Measurements from ENCODE around the gene STAC2. TPM values are rescaled to one million over a fixed set of nuclear protein-coding genes. Genes with fewer than 3 reads are reported as not detected.
A peak's percentile ranks its signal among the peaks of the same experiment; 100 is the strongest.

STAC2 gene
- polyA plus RNA-seq, 1 of the 3 experiments (the other 2 are of a cell fraction): 0.07 TPM

DNA sequence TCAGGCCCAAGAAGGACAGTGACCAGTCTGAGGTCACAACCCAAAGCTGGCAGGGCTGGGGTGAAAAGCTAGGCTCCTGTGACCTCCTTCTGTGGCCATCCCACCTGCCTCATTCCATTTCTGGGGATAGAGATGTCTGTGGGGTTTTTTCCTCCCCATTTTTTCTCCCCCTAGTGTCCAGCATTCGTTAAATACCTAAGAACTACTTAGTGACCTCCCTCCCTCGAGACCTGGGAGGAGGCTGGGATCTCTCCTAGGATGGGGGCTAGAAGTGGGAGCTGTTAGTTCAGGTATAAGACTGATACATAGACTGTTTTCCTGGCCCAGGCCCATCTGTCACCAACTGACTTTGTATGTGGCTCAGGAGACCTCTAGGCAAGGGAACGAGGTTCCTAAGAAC, 20.5 kb upstream of the STAC2 start:
- no peaks in the 10 kb centered on the region for H3K9me2 ChIP-seq
- no peaks in the 10 kb centered on the region for H3K9me3 ChIP-seq
- H3F3A ChIP-seq (replicated peaks; ENCODE audit: insufficient read depth): no peaks in the 10 kb centered on the region
- WGBS (ENCODE audit: low lambda C conversion rate): 68% methylated on average over 3 of the region's 3 CpGs
- H3K27me3 ChIP-seq (ENCODE audit: insufficient read depth): no peaks in the 10 kb centered on the region
- no peak overlapping the region for H3K27ac ChIP-seq (ENCODE audit: low read depth in 2 of 2, low read length in 1 of 2)
- H3K36me3 ChIP-seq (replicated peaks in 1 of 2; ENCODE audit: control insufficient read depth in 1 of 2, insufficient read depth in 2 of 2, low read length in 1 of 2): no peaks in the 10 kb centered on the region
- no peak overlapping the region for H2AFZ ChIP-seq (ENCODE audit: low read depth)
- no peak for DNase-seq
- no peak for TF ChIP-seq TCF12 (IDR thresholded peaks at IDR 0.05)
- TF ChIP-seq, protein P1, sequence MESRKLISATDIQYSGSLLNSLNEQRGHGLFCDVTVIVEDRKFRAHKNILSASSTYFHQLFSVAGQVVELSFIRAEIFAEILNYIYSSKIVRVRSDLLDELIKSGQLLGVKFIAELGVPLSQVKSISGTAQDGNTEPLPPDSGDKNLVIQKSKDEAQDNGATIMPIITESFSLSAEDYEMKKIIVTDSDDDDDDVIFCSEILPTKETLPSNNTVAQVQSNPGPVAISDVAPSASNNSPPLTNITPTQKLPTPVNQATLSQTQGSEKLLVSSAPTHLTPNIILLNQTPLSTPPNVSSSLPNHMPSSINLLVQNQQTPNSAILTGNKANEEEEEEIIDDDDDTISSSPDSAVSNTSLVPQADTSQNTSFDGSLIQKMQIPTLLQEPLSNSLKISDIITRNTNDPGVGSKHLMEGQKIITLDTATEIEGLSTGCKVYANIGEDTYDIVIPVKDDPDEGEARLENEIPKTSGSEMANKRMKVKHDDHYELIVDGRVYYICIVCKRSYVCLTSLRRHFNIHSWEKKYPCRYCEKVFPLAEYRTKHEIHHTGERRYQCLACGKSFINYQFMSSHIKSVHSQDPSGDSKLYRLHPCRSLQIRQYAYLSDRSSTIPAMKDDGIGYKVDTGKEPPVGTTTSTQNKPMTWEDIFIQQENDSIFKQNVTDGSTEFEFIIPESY (IDR thresholded peaks at IDR 0.05; ENCODE audit: borderline replicate concordance, low read depth): no peak
- no peak for TF ChIP-seq JUND (IDR thresholded peaks at IDR 0.05)
- TF ChIP-seq EP300 (IDR thresholded peaks at IDR 0.05; ENCODE audit: borderline replicate concordance in 1 of 2, low read depth in 1 of 2, low read length in 1 of 2): no peak
- no peak for TF ChIP-seq FOSL2 (IDR thresholded peaks at IDR 0.05; ENCODE audit: borderline replicate concordance, low read depth)
- no peak for TF ChIP-seq RCOR1 (IDR thresholded peaks at IDR 0.05; ENCODE audit: low read length)
- H3K4me3 ChIP-seq (ENCODE audit: low read depth in 2 of 2, low read length in 1 of 2): no peak overlapping the region
- no peak overlapping the region for H3K4me2 ChIP-seq
- H3K4me1 ChIP-seq (ENCODE audit: control insufficient read depth in 1 of 2, insufficient read depth in 2 of 2, low read depth in 1 of 2, low read length in 1 of 2): peaks cover 0 to 2% of the 10 kb centered on the region in 2 experiments; a peak in 1 of 4 replicates
- ChIA-PET POLR2A (interaction anchor here (0.6 to 2.4 kb wide), 4 partner anchors 14 to 103 kb away, joined by 3 to 19 read pairs (median 4); partner anchors contain the start of gene RPL19), CTCF (interaction anchor here (0.8 to 22.6 kb wide), 9 partner anchors 9 to 264 kb away, joined by 3 to 781 read pairs (median 22); partner anchors contain the start of genes CACNB1, RPL19 and STAC2)
- H4K20me1 ChIP-seq (ENCODE audit: insufficient read depth): no peaks in the 10 kb centered on the region
- H3K79me2 ChIP-seq (ENCODE audit: insufficient read depth): no peaks in the 10 kb centered on the region
- H3K9ac ChIP-seq: no peak overlapping the region

DNA sequence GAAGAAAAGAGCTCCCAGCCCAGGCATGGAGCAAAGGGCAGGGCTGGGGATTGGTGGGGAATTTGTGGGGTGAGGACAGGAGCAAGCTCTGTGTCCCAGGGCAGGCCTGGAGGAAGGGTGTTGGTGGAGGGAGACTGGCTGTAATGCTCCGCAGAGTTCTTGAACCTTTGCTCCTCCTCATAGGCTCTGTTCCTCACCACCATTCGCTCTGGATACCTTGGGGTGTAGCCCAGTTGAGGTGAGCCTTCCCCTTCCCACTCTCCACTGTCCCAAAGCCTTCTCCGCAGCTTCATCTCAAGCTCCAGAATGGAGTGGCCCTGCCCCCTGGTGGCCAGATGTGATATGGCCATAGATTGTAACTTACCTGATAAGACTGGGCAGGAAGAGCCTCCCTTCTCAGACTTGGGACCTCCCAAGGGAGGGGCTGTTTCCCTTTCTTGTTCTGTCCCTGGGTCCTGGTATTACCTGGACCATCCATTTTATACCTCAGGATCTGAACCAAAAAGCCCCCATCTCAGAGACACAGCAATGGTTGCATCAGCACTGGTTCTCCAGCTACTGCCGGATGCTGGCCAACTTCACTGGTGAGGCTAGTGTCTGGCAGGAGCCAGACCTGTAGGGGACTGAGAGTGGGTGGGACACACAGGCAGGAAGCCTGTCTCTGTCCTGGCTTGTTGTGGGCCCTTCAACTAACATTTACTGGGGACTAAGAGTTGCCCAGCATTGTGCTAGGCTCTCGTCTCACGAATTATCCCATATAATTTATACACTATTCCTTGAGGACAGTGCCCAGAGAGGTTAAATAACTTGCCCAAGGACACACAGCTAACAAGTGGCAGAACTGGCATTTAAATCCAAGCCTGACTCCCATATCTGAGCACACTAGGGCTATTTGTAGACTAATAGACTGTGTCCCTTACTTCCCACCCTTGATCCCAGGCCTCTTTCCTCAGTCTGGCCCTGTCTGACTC, 19.1 kb upstream of the STAC2 start:
- H3K9me2 ChIP-seq: no peaks in the 10 kb centered on the region
- no peaks in the 10 kb centered on the region for H3F3A ChIP-seq (replicated peaks; ENCODE audit: insufficient read depth)
- H3K4me3 ChIP-seq (ENCODE audit: low read depth in 2 of 2, low read length in 1 of 2): no peak overlapping the region; a peak in 1 of 4 replicates
- no peaks in the 10 kb centered on the region for H3K79me2 ChIP-seq (ENCODE audit: insufficient read depth)
- H3K9ac ChIP-seq: no peak overlapping the region
- no peak overlapping the region for H2AFZ ChIP-seq (ENCODE audit: low read depth)
- TF ChIP-seq, protein P2, sequence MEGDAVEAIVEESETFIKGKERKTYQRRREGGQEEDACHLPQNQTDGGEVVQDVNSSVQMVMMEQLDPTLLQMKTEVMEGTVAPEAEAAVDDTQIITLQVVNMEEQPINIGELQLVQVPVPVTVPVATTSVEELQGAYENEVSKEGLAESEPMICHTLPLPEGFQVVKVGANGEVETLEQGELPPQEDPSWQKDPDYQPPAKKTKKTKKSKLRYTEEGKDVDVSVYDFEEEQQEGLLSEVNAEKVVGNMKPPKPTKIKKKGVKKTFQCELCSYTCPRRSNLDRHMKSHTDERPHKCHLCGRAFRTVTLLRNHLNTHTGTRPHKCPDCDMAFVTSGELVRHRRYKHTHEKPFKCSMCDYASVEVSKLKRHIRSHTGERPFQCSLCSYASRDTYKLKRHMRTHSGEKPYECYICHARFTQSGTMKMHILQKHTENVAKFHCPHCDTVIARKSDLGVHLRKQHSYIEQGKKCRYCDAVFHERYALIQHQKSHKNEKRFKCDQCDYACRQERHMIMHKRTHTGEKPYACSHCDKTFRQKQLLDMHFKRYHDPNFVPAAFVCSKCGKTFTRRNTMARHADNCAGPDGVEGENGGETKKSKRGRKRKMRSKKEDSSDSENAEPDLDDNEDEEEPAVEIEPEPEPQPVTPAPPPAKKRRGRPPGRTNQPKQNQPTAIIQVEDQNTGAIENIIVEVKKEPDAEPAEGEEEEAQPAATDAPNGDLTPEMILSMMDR (IDR thresholded peaks at IDR 0.05): peak; percentile 94
- TF ChIP-seq GATA2 (CRISPR knock-in tag; IDR thresholded peaks at IDR 0.05): peak; percentile 75
- no peak for TF ChIP-seq FOXM1 (IDR thresholded peaks at IDR 0.05; ENCODE audit: low read depth)
- no peak for TF ChIP-seq NRF1 (IDR thresholded peaks at IDR 0.05; ENCODE audit: low read depth, low read length)
- TF ChIP-seq EZH2phosphoT487 (IDR thresholded peaks at IDR 0.05; ENCODE audit: borderline replicate concordance, low read depth): no peak
- TF ChIP-seq MEF2A (IDR thresholded peaks at IDR 0.05; ENCODE audit: borderline replicate concordance, low read depth): no peak
- no peak for TF ChIP-seq TCF12 (IDR thresholded peaks at IDR 0.05)
- TF ChIP-seq RAD21 (IDR thresholded peaks at IDR 0.05; ENCODE audit: low read length): peak; percentile 94
- TF ChIP-seq SMC3 (IDR thresholded peaks at IDR 0.05; ENCODE audit: low read depth, low read length): peak; percentile 91
- TF ChIP-seq TAF1 (IDR thresholded peaks at IDR 0.05; ENCODE audit: borderline replicate concordance, low read depth, low read length): no peak
- no peak for TF ChIP-seq RXRA (IDR thresholded peaks at IDR 0.05; ENCODE audit: borderline replicate concordance, low read depth)
- TF ChIP-seq FOSL2 (IDR thresholded peaks at IDR 0.05; ENCODE audit: borderline replicate concordance, low read depth): no peak
- no peak for TF ChIP-seq EP300 (IDR thresholded peaks at IDR 0.05; ENCODE audit: borderline replicate concordance in 1 of 2, low read depth in 1 of 2, low read length in 1 of 2)
- peak; percentile 80 for DNase-seq
- WGBS (ENCODE audit: low lambda C conversion rate): 53% methylated on average over 6 of the region's 6 CpGs
- H3K27me3 ChIP-seq (ENCODE audit: insufficient read depth): no peaks in the 10 kb centered on the region
- ChIA-PET POLR2A (interaction anchor here (0.6 to 2.4 kb wide), 5 partner anchors 38 to 232 kb away, joined by 3 to 19 read pairs (median 3); partner anchors contain the start of gene RPL19), CTCF (interaction anchor here (0.5 to 22.6 kb wide), 36 partner anchors 10 to 862 kb away, joined by 3 to 781 read pairs (median 3); partner anchors contain the start of genes CACNB1, PLXDC1, RPL19 and STAC2)
- H3K4me1 ChIP-seq (ENCODE audit: control insufficient read depth in 1 of 2, insufficient read depth in 2 of 2, low read depth in 1 of 2, low read length in 1 of 2): peaks cover 0 to 2% of the 10 kb centered on the region in 2 experiments; a peak in 1 of 4 replicates
- H4K20me1 ChIP-seq (ENCODE audit: insufficient read depth): no peaks in the 10 kb centered on the region
- no peak overlapping the region for H3K27ac ChIP-seq (ENCODE audit: low read depth in 2 of 2, low read length in 1 of 2)
- H3K36me3 ChIP-seq (replicated peaks in 1 of 2; ENCODE audit: control insufficient read depth in 1 of 2, insufficient read depth in 2 of 2, low read length in 1 of 2): no peaks in the 10 kb centered on the region
- no peaks in the 10 kb centered on the region for H3K9me3 ChIP-seq
- H3K4me2 ChIP-seq: no peak overlapping the region

Data from SK-N-SH (cell line).